Dermis blood vessel endothelial cell (primary cell): ENCODE measurements around the gene ARID1B. TPM values are rescaled to one million over a fixed set of nuclear protein-coding genes. Genes with fewer than 3 reads are reported as not detected.

Experiments
- DNase-seq: peaks from one replicate; pipeline ENCODE4 v3.0.0; 2010
- total RNA-seq: library from RNA; depleted of rRNA; stranded (reverse); fragments of >200 nt; gene quantifications from 2 replicates; pipeline ENCODE4 v1.2.3, GENCODE V29; 2014

ARID1B gene
- total RNA-seq, 1 donor from 2014 or later, result 37.8 TPM

DNA sequence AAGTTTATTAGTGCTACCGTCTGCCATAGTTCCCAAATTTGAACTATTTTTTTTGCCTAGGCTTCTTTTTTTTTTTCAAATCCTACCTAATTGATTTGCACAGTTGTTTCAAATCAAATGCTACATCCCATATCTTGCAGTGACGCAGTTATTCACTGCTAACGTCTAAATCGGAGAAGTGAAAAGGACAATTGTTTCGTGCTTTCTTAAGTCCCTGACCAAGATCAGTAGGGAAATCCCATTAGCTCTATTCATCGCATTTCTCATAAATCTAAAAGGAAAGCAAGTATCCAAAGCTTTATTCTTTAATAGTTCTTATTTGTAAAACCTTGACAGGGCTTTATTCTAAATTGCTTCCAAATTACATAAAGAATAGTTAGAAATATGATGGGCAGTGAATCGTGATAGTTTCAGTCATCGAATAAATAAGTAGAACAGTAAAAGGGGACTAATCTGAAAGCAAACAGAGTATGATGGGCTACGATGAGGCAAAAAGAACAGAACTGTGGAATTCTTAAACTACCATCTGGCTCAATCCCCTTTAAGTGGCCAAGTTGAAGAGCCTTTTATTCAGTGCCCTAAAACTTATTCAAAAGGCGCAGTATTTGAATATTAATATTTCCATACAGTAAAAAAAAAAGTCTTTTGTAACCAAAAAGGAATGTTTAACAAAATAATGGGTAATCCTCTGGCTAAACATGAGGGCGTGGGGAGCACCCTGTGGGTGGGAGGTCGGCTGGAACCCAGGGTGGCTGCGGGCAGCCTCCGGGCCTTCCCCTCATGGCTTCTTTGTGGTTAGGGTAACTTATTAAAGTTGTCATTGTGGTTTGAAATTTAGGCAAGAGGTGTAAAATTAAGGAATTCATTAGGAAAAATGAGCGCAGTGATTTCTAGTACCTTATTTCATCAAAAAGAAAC lies 3.0 kb upstream of the ARID1B start:
- DNase-seq, result no peak

GRCh38 chr6:156774863-156775405 lies 2.2 kb upstream of the ARID1B start:
- no peak for DNase-seq

DNA sequence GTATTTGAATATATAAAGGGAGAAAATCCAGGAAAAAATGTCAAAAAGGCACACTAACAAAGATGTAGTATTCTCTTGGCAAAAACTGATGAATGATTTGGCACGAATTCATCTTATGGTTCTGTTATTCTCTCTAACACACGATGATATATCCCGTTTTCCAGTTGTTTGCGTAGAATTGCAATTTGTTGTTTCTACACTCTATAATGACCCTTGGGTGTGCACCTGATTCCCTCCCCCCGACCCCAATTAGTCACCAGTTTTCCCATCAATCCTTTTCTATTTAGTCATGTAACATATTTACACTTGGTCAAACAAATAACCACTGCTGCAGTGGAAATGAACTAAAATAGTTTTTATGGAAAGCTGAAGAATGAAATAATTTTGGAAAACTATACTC lies 1.5 kb upstream of the ARID1B start:
- no peak for DNase-seq

DNA sequence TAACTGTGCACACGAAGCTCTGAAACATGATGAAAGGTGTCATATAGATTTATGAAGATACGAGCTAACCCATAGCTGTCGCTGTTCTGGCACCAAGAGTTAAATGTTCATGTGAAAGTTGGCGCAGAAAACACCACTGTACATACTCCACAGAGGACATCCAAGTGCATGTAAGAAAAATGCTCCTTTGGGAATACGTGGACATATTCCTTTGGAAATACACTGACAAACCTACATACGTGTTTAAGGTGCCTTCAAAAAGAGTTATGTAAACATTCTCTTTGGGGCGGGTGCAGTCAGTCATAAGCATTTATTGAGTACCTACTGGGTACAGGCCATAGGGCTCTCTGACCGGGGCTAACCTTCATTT lies 723 bp upstream of the ARID1B start:
- peak; percentile 66 for DNase-seq

GRCh38 chr6:156777577-156778453 lies 637 bp downstream of the ARID1B start:
- peak; percentile 64 for DNase-seq

DNA sequence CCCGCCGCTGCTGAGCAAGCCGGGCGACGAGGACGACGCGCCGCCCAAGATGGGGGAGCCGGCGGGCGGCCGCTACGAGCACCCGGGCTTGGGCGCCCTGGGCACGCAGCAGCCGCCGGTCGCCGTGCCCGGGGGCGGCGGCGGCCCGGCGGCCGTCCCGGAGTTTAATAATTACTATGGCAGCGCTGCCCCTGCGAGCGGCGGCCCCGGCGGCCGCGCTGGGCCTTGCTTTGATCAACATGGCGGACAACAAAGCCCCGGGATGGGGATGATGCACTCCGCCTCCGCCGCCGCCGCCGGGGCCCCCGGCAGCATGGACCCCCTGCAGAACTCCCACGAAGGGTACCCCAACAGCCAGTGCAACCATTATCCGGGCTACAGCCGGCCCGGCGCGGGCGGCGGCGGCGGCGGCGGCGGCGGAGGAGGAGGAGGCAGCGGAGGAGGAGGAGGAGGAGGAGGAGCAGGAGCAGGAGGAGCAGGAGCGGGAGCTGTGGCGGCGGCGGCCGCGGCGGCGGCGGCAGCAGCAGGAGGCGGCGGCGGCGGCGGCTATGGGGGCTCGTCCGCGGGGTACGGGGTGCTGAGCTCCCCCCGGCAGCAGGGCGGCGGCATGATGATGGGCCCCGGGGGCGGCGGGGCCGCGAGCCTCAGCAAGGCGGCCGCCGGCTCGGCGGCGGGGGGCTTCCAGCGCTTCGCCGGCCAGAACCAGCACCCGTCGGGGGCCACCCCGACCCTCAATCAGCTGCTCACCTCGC lies 1.5 kb downstream of the ARID1B start:
- DNase-seq, result peak; percentile 54

DNA sequence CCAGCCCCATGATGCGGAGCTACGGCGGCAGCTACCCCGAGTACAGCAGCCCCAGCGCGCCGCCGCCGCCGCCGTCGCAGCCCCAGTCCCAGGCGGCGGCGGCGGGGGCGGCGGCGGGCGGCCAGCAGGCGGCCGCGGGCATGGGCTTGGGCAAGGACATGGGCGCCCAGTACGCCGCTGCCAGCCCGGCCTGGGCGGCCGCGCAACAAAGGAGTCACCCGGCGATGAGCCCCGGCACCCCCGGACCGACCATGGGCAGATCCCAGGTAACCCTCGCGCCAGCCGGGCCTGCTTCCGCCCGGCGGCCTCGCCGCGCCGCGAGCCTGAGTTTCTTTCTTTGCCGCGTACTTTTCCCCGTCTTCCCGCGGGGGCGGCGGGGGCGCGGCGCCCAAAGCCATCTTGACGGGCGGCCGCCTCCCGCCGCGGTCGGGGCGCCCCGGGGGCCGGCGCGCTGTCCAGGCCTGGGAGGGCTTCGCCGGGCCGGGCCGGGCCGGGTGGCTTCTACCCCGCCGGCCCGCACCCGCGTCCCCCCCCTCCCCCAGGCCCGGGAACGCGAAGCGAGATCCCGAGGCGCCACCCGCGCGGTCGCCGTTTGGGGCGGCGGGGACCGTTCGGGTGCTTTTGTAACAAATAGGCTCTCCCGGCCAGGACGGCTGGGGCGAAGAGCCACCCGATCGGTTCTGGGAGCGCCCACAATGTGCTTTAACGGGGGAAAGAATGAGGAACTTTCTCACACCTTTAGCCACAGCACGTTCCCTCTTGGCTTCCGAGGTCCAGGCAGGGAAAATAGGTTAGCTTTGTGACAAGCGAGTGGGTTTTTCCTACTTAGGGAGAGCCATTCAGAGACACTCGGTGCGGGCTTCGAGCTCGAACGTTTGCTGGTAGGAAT lies 2.3 kb downstream of the ARID1B start:
- DNase-seq, result peak; percentile 39

DNA sequence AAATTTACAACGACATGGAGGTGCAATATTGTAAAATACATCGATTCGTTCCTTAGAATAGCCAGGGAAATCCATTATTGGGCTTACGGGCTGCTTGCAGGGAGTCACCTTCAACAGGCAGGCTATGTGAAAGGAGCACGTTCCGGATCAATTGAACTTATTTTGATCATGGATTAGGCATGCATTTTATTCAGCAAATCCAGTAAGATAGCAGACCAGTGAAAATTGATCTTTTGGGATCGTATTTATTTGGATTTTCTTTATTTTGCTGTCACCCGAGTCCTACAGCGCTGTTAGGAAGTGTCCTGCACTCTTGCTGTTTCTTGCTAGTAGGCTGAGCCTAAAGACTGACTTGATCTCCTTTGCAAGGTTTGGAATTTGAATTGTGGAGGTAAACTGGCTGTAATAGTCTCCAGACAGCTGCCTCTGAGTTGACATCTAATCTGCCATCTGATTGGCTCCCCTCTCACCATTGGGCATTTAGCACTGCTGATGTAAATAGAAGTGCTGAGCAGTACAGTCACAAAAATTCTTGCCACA lies 3.0 kb downstream of the ARID1B start:
- DNase-seq, result peak; percentile 92

- DNase-seq, result no peak
Observed at GRCh38 chr6:156780962-156781853, 4.0 kb downstream of the ARID1B start.

- DNase-seq, result no peak
Observed at GRCh38 chr6:156781861-156782631, 4.9 kb downstream of the ARID1B start.

- DNase-seq, result no peak
Observed at GRCh38 chr6:156782691-156783320, 5.6 kb downstream of the ARID1B start.

- DNase-seq, result no peak
Observed at GRCh38 chr6:156783958-156784357, 6.8 kb downstream of the ARID1B start.

DNA sequence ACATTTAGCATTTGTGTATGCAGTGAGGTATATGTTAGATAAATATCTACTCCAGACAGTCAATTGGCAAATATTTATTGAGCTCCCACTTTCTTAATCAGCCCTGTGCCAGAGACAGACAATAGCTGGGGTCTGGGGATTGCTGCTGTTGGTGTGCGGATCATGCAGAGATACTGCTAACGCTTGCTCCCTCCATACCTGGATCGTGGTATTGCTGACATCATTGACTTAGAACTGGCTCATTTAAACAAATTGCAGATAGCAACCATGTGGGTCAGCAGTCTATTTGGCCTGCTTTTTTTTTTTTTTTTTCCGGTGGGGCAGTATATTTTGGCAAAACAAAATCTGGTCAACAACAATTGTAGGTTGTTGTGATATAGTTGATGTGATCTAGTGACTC lies 9.5 kb downstream of the ARID1B start:
- DNase-seq, result no peak

DNA sequence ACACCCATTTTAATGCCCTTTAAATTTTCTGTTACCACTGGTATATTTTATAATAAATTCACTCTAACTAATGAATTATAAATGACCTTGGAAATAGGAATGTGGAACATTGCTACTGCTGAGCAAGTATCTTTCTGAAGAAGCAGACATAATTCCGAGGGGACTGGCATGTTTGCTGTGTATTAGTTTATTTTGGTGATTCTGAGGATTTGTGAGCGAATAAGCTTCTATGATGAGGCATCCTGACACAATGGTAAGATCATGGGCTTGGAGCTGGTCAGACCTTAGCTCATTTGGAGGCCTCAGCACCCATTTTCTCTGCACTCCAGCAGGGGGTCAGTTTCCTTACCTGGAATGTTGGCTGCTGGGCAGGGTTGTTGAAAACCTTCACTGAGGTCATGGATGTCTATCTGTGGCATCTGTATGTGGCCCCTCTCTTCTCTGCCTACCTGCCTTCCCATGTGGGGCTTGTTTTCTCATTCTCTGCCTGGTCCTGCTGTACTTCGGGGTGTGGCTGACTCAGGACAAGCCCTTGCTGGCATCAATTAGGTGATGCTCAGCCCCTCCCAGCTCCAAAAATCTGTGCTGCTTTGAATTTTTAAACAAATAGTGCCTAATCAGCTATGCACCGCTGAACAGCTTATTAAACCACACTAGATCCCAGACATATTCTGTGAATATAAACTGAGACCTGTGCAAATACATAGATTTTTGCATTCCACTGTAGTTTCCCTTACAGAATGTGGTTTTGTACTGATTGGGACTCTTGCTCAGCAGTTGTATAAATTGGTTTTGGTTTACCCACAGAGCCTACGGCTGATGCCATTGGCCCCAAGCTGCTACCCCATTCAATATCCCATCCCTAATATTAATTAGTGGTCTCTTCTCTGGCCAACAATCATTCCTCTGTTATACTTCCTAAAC lies 10.7 kb downstream of the ARID1B start:
- no peak for DNase-seq

DNA sequence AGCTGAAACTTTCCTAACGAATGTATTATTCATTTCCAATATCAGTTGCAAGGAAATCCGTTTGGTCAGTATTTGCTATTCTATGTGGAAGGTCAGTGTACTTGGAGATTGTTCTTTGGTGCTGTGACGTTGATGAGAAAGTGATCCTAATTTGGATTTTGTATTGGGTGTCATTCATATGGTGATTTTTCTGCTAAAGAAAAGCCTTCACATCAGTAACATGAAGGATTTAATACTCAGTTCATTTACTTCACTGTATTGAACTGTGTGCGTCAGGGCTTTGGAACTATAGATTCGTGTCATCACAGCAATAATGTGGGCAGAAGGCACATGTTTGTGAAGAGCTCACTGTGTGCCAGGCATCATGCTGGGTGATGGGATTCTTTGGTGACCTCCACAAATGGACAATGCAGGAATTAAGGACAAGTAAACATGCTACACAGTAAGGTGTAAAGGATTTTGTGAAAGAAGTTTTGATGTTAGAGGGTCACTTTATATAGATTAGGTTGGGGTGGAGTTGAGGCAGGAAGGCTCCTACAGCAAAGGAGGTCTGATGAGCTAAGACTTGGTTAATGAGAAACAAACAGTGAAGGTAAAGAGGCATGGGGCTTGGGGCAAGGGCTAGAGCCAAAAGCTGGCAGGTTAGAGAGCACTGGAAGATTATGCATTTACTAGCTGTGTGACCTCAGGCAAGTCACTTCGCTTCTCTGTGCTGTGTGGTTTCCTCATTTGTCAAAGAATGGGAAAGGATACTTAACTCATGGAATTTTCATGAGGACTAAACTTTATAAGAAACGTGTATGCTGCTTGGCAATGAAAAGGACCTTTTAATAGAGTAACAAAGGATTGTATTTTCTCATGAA lies 12.1 kb downstream of the ARID1B start:
- no peak for DNase-seq

DNA sequence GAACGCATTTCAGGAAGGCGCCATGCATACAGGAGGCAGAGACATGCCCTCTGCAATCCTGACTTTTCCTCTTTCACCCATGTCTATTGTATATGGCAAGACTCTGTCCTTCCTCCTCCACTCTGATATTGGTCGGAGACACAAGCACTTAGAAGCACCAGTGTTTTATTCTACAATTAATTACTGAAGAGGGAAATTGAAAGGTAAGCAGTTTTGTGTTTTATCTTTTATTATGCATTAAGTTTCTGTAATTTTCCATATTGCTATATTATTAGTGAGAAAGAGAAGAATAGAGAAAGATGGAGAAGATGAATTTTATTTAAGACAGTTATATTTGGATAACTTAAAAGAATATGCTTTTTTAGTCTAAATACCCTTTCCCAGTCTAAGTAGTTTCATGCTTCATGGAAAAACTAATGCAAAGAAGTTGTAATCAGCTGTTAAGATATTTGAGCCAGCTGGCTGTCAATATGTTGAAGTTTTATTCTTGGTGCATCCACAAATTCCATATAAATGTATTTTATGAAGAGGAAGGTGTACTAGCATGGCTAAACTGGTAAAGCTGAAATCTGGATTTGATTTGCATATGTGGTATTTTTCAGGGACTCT lies 13.6 kb downstream of the ARID1B start:
- no peak for DNase-seq
